GM19328 (cell line): Measurements from ENCODE around the gene TEX22.
A peak's percentile ranks its signal among the peaks of the same experiment; 100 is the strongest.

Experiments
- ATAC-seq: cut with Tn5 transposase; IDR thresholded peaks from one replicate; pipeline ENCODE4 v1.9.1; 2021; ENCODE audit warnings: mild to moderate bottlenecking, moderate library complexity; ENCODE audit not compliant: unreplicated experiment

Gene TEX22

DNA sequence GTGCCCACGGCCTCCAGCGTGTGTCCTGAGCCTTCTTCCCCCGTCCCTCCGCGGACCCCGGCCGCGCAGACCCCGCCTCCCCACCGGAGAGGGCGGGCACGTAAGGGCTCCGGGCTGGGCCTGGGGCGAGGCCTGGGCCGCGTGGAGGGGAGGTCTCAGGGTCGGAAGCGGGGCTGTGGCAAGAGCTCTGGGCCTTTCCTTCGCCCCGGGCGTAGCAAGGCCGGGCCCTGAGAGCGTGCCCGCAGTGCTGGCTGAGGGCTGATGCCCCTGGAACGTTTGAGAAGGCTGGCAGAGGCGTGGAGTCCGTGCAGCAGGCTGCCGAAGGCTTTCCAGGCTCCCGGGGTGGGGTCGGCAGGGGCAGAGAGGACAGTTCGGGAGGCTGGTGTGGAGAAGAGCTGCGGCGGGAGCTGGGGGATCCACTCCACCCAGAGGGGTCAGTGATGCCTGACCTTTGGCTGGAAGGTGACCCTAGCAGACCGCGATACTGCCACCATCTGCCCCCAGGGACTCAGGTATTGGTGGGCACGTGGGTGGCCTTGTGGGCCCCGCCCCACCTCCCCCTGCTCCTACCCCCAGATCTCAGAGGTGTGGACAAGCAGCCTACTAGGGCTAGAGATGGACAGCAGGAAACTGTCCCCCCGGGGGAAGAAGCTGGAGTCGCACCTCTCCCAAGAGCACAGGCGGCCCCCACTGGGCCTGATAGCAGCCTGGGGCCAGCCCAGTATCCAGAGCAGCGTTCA lies 558 bp downstream of the TEX22 start:
- peak; percentile 27 for ATAC-seq

DNA sequence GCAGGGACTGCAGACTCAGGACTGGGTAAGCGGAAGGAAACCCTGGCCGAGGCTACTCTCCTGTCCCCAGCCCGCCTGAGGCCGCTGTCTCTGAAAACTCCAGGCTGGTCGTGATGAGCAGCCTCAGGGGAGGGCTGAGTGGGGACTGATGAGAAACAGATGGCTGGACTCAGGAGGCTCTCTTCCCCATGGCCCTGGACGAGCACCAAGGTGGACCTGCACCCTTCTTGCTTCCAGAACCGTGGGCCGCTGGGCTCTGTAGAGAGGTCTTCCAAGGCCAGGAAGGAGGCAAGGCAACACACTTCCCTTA lies 1.1 kb downstream of the TEX22 start:
- ATAC-seq = no peak

DNA sequence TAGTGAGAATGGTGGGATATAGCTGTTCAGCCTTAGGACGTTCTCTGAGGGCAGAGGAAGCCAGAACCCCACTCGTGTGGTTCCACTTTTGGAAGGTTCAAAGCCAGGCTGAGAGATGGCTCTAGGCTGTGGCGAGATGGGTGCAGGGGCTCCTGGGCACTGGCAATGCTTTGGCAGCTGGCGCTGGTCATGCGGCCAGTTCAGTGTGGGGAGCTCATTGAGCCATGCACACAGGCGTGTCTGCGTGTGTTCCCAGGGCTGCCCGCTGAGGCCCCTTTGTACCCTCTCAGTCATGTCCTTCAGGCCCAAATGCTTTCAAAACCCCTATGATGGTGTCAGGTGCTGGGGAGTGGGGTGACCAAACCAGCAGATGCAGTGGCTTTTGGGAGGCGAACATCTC lies 1.7 kb downstream of the TEX22 start:
- no peak for ATAC-seq

DNA sequence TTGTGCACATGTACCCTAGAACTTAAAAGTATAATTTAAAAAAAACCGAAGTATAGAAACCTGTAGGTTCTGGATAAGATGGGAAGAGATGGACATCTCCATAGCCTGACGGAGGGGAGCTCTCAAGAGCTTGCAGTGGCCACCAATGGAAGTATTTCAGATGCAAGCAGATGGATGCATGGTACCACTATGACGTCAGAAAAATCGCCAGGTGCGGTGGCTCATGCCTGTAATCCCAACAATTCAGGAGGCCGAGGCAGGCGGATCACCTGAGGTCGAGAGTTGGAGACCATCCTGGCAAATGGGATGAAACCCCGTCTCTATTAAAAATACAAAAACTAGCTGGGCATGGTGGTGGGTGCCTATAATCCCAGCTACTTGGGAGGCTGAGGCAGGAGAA lies 3.4 kb downstream of the TEX22 start:
- ATAC-seq = no peak

DNA sequence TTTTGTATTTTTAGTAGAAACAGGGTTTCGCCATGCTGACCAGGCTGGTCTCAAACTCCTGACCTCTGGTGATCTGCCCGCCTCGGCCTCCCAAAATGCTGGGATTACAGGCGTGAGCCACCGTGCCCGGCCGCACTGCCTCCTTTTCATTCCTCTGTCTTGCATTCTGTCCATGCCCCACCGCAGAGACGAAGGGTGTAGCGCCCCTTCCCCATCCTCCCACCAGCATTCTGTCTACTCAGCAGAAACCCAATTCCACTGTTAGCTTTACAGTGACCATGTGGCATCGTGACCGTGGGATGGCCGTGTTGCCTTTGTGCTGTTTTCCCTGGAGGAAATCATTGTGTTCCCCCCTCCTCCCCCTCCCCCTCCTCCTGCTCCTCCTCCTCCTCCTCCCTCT lies 10.3 kb downstream of the TEX22 start:
- no peak for ATAC-seq

DNA sequence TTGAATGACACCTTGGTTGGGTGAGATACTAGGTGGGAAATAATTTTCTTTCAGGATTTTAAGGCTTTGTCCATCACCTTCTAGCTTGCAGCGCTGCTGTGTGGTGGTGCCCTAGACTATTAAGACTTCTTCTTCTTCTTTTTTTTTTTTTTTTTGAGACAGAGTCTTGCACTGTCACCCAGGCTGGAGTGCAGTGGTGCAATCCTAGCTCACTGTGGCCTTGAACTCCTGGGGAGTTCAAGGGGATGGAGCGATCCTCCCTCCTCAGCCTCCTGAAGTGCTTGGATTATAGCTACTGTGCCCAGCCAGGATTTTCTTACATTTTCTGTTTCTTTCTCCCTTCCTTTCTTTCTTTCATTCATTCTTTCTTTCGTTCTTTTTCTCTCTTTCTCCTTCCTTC lies 11.0 kb downstream of the TEX22 start:
- no peak for ATAC-seq

DNA sequence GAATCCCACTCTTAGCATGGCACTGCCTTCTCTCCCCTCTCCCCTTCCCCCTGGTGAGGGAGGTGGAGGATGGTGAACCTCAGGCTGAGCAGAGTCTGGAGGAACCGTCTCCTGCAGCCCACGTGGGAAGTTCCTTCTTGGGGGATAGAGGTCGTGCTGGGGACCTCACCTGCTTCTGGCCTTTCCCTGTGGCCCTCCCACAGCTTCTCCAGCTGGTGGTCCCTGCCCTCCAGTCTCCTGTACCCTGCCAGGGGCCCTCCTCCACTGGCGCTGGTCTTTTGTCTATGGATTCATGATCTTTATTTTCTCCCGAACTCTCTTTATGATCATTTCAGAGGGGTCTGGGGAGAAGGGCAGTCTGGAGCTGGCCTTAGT lies 12.3 kb downstream of the TEX22 start:
- no peak for ATAC-seq

DNA sequence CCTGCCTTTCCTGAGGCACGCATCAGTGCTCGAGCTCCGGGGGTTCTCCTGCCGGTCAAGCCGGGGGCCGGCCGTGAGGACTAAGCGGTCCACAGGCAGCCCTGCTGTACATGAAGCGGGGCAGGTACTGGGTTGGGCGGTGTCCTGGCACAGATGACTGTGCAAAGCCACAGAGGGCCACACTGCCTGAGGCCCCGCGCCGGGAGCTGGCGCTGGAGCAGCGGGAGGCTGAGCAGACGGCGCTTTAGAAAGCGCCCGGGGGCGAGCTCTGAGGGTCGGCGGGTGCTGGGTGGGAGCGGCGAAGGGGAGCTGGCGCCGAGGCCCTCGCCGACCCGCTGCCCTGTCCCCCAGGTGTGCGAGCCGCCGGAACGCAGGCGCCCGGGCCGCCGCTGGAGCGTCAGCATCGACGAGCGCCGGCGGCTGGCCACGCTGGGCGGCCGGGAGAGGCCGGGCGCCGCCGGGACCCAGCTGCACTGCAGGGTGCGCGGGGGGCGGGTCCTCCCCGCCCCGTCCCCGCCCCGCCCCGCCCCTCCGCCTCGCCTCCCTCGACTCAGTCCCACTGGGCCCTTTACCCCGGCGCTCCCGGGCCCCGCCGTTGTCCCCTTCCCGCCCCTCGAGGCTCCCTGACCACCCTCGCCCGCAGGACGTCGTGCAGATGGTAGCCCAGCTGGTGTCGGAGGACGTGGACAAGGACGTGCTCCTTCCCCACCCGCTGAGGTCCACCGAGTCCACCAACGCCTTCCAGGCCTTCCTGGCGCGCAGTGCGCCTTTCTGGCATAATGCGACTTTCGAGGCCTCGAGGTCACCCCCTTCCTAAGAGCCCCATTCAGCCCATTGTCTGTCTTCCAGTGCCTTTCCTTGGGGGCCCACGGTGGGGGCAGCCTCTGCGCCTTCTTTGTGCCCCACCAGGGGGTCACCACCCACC lies 12.9 kb downstream of the TEX22 start:
- ATAC-seq = no peak

DNA sequence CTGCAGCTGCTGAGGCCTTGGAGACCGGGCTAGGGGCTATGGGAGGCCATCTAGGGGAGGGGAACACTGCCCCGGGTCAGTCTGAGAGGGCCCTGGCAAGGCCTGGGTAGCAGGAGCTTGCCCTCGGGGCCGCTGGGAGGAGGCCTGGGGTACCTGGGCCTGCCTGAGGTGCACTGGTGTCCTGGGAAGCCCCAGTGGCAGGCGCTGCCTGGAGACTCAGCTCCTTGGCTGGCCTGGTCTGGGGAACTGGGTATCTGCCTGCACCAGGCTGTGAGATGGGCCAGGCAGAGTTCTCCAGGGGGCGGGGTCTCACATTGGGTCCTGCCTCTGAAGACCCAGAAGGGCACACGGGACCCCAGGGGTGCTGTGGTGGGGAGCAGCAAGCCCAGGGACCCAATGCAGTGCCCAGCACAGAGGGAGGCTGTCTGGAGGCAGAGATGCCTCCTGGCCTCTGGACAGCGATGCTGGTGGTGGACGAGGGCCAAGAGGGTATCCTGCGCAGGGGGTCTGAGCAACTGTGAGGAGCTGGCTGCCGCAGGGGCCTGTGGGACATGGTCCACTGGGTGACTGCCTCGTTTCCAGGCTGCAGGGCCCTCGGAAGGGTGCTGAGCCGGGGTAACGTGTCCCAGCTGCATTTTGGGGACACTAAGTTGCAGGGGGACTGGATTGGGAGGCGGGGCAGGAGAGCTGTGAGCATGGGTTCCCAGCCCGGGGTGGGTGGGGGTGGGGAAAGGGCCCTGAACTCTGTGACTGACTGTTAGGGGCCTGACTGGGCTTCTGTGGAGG lies 13.8 kb downstream of the TEX22 start:
- ATAC-seq = no peak

DNA sequence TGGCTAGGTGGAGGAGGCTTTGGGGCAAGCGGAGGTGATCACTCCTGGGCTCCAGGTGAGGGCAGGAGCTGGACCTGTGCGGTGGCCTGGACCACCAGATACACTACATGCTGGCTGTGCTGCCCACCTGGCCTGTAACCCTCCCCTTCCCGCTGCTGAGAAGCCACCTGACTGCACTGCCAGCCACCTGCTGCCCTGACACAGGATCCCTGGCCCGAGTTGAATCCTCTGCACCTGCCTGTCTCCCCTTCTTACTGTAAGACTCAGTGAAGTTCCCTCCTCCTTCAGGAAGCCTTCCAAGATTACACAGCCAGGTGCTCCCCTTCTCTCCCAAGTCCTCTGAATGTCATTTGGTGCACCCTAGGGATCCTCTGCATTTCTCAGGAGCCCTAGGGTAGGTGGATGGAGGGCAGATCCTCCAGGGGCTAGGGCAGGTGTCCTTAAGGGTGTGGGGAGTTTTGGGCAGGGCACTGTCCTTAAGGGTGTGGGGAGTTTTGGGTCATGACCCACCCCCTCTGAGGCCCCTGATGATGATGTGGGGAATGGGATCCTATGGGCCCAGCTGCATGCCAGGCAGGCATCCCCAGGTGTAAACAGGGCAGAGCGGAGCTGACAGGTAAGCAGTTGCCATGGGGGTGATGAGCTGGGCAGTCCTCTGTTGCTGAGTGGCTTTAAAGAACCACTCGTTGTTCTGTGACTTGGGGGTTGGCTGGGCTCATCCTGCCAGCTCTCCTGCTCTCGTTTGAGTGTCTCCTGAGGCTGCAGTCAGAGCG lies 14.6 kb downstream of the TEX22 start:
- ATAC-seq = no peak

DNA sequence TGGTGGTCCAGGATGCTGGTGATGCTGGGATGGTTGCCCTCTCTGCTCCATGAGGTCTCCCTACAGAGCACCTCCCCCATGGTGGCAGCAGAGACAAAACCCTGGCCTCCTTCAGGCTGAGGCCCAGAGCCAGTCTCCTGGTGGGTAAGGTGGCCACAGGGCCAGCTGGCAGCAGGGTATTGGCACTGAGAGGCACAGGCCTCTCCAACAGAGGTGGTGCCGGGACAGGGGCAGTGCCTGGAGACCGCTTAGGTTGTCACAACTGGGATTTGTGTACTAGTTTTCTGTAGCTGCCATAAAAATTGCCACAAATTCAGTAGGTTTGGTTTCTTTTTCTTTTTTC lies 15.2 kb downstream of the TEX22 start:
- ATAC-seq = no peak

DNA sequence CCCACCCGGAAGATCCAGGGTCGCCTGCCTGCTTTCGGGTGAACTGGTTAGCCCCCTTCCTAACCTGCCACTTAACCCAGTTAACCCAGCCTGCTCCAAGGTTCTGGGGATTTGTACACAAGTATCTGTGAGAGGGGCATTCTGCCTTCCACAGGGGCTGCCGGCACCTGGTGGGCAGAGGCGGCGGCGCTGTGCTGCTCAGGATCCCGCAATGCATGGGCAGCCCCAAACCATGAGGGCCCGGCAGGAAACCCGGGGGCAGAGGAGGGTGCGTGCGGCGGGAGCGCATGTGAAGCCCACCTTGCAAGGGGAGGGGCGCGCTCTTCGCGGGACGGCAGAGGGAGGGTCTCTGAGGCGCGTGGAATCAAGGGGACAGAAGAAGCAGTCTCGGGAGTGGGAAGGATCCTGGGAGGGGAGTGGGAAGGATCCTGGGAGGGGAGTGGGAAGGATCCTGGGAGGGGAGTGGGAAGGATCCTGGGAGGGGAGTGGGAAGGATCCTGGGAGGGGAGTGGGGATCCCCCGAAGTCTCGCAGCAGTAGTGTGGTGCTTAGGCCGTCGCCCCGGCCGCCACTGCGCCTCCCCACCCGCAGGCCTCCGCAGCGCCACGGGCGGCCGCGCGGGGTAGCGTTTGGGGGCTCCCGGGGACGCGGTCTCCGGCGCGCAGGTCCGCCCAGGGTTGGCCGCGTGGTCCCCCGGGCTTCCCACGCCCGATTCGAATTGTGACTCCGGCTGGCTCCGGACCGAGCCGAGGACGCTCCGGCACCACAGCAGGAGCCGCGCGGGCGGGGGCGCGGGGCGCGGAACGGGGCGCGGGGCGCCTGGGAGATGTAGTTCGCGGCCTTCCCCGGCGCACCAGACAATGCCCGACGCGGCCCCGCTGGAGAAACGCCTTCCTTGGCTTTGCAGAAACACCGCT lies 16.4 kb downstream of the TEX22 start:
- peak; percentile 49 for ATAC-seq

DNA sequence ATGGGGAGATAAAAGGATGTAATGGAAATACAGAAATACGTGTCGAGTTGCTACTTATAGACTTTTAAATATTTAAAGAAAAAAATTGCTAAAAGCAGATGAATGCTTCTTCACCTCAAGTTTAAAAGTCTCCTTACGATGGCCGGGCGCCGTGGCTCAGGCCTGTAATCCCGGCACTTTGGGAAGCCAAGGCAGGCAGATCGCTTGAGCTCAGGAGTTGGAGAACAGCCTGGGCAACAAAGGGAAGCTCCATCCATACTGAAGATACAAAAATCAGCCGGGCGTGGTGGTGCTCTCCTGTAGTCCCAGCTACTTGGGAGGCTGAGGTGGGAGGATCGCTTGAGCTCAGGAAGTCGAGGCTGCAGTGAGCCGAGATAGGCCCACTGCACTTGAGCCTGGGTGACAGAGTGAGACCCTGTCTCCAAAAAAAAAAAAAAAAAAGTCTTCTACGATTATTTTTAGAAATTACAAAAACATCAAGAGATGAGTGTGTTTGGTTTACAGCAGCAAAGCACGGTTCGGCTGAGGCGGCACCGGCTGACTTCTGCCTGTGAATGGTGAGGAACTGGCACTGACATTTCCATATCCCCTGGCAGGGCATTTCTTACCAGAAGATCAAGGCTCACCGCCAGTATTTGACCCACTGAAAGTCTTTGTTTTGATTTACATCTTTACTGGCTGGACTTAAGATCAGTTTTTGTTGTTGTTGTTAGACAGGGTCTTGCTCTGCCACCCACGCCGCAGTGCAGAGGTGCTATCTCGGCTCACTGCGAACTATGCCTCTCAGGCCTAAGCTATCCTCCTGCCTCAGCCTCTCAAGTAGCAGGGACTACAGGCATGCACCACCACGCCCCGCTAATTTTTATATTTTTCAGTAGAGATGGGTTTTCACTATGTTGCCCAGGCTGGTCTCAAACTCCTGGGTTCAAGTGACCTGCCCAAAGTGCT lies 17.4 kb downstream of the TEX22 start:
- no peak for ATAC-seq

DNA sequence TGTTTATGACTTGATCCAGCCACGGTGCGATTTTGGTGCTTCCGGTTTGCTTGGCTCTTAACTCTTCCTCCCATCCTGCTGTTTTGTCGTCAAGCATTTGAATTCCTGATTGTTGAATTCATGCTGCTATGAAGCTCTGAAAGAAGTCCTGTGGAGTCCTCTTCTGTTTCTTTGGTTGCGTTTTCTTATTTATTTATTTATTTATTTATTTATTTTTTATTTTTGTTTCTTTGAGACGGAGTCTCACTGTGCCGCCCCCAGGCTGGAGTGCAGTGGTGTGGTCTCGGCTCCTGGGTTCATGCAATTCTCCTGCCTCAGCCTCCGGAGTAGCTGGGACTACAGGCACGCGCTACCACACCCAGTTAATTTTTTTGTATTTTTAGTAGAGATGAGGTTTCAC lies 18.3 kb downstream of the TEX22 start:
- ATAC-seq = no peak

DNA sequence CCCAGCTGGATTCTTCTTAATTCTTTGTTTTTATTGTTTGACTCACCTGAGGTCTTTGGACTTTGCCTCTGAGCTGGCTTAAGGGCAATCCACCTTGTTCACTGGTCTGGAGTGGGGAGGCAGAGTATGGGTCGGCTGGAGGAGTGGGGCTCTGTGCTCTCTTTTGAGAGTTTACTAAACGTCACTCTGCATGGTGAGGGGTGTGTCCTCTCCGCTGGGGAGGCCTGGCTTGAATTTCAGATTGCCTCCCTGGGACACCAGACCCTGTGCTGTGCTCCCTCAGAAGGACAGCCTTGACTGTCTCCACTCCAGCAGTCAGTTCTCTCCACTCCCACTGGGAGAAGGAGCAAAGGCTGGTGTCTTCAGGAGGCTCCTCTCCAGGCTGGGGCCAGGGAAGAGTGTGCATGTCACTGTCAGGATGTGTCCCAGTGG lies 19.4 kb downstream of the TEX22 start:
- no peak for ATAC-seq

DNA sequence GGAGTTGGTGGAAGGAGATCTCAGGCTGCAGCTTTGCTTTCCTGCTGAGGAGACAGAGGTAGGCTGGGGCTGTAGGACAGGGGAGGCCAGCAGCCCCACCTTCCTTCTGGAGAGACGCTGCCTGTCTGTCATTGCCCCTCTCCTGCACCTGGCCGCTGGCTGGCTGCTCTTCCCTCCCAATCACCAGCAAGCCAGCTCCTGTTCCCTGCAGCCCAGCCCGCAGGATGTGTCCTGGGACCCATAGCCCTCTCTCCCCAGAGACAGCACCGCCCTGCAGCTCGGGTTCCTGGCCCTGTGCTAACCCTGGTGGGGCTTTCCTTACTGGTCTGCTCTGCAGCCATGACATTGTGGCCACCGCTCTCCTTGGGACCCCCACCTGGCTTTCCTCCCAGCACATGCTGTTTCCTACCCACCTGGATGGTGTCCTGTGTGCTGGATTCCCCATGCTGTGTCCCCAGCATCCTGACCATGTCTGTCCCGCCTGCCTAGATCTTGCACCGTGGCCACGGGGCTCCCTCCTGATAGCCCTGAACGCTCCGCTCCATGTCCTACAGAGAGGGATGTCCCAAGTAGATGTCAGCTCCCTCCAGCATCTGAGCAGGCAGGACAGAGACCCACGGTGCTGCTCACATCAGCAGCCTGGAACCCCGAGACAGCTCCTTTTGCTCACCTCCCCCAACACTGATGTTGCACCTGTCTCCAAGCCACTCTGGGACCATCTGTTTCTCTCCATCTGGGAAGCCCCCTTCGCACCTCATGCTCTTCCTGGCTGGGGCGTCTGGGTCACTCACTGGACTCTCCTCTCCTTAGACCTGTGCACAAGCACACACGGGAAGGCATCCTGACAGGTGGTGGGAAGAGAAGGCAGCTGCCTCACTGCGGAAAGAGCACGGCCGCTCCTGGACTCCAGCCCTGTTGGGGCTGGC lies 20.2 kb downstream of the TEX22 start:
- ATAC-seq = no peak

DNA sequence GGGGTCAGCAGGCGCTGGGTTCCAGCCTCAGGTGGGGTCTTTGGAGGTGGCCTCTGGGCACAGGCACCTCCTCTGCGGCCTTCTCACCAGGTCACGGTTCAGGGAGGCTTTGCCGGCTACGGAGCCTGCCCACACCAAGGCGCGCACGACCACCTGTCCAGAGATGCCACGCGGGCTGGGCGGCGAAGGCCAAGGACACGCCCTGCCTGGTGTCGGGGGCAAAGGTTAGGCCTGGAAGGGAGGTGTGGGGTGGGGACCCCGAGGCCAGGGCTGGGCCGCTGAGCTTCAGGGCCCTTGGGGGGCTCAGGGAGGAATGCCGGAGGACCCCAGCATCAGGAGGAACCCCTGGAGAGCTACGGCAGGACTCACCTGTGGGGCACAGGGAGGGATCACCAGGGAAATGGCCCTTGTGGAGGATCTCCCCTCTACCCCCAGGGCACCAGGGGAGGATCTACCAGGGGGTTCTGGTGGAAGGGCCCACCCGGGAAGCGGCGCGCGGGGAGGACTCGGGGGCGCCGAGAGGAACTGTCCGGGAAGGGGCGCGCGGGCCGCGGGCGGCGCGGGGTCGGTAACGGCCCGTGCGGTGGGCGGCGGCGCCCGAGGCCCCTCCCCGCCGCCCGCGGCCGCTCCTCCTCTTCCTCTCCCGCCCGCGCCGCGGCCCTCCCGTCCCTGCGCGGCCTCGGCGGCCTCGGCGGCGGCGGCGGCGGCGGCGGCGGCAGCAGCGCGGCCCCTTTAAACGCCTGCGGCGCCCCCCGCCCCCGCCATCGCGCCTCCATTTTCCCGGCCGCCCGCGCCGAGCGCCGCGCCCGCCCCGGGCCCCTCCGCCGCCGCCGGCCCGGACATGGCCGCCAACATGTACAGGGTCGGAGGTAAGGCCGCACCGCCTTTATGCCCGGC lies 21.1 kb downstream of the TEX22 start, which contains the start of gene MTA1:
MTA1 (plus strand) TSS at position 633 of the 897 bp plus-strand sequence; CDS start at position 842, 209 bp downstream.
- no peak for ATAC-seq
